GM19455 (cell line): ENCODE results near the gene CLHC1.
"Not testable (repeated sequence)": the region's sequence is repeated elsewhere in the genome, so short reads cannot be mapped to it uniquely, and the experiment has no call there.

Source experiments
- ATAC-seq: cut with Tn5 transposase; IDR thresholded peaks from one replicate; pipeline ENCODE4 v1.9.1; 2021; ENCODE audit not compliant: unreplicated experiment

The CLHC1 gene

DNA sequence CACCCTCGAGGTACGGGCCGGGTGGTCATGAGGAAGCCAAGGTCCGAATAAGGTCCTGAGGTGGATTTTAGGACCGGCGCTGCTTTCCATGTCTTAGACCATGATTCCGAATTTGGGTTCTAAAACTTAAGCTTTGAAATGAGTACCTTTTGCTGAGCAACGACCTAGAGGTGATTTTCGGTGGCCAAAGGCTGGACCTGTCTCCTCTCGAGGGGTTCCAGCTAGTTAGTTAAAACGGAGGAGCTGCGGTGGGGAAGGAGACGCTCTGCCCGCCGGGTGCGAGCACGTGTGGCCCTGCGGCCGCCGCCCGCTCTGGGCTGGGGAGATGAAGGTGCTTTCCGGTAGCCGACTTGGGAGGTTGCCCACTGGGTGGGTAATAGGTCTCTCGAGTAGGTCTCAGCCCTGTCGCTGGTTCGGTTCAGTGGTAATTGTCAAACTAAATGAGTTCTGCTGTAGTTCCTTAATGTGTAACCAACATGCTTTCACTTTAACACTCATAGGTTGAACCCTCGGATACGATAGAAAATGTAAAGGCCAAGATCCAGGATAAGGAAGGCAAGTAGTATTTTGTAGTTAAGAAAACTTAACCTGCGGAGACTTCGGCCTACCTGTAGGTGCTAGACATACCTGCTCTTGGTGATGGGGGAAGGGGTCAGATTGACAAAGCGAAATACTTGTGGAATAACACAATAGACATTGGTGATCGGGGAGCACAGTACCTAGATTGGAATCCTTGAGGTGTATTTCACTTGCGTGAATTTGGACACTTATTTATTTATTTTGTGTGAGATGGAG, 967 bp upstream of the CLHC1 start:
- ATAC-seq, result peak; percentile 24

DNA sequence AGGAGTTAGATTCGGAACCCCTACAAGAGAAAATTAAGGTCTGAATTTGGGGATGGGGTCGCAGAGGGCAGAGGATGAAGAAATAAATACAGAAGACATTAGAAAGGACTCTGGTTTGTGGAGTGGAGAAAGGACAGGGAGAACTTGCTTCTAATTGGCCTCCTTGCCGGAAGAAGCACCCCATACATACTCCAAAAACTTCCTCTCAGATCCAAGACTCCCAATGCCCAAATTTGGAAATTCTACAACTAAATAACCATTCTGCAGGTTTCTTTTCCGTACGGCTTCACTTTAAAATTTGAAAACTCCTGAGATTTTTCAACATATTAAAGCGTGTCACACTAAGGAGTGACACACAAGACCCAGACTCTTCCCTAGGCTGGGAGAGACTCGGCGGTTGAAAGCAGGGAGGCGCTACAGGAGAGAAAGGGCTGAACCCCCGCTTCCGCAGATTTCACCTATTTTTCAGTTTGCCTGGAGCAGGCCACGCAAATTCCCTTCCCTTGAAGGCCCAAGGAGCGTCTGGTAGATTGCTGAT, 478 bp downstream of the CLHC1 start:
- ATAC-seq, result no peak

DNA sequence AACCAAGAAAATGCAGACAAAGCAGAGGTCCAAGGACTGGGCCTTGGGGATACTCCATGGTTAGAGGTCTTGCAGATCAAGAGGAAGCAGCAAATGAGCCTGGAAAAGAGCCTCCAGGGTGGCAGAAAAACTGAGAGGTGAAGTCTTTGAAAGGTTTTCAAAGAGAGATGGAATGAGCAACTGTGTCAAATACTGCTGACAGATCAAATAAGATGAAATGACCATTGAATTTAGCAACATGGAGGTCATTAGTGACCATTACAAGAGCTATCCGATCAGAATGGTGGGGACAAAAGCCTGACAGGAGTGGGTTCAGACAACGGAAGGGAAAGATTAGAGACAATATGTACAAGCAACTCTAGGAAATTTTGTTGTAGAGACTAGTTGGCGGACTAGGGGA, 1.5 kb downstream of the CLHC1 start:
- no peak for ATAC-seq

DNA sequence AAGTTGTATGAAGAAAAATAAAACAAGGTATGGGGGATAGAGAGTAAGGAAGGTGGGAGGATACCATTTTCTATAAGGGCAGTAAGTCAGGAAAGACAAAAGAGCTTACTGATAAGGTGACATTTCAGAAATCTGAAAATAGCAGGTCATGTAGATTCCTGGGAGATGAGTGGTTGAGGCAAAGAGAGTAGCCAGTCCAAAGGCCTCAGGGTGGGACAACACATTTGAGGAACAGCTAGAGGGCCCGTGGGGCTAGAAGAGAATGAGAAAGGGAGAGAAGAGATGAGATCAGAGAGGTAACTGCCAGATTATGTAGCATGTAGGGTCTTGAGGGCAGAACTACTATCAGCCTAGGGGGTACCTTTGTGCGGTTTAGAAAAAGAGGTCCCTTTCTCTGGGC, 2.9 kb downstream of the CLHC1 start:
- no peak for ATAC-seq

DNA sequence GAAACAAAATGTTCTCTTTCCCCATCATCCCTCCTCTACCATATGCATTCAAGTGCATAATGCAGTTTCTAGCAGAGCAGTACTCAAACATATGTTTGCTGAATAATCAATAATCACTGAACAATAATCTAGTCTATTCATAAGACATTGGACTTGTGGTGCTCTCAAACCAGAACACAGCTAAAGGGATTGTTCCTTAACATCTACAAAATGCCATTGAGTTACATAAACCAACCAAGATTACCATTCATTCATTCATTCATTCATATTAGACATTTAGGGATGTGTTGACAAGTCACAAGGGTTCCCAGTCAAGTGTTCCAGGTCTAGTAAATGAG, 3.9 kb downstream of the CLHC1 start:
- no peak for ATAC-seq

DNA sequence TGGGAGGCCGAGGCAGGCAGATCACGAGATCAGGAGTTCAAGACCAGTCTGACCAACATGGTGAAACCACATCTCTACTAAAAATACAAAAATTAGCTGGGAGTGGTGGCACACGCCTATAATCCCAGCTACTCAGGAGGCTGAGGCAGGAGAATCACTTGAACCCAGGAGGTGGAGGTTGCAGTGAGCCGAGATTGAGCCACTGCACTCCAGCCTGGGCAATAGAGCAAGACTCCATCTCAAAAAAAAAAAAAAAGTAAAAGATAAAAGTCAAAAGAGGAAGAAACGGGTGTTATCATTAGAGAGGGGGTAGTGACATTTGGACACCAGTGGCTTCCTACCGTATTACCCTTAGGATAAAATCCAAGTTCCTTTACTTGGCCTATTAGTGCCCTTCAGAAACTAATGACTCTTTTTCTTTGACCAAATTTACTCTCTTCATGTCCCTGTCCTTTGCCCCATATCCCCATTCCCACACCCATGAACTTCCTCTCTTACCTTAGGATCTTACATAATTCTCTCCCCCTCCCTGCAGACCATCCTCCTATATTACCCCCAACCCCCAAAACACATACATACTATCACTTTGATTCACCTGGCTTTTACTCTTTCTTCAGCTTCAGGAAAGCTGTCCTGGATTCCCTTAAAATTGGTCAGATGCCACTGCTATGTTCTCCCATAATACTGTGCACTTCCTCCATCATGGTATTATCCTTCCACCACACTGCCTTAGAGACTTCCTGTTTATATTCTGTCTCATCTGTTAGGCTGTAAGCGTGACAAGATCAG, 4.5 kb downstream of the CLHC1 start:
- ATAC-seq, result not testable (repeated sequence)

DNA sequence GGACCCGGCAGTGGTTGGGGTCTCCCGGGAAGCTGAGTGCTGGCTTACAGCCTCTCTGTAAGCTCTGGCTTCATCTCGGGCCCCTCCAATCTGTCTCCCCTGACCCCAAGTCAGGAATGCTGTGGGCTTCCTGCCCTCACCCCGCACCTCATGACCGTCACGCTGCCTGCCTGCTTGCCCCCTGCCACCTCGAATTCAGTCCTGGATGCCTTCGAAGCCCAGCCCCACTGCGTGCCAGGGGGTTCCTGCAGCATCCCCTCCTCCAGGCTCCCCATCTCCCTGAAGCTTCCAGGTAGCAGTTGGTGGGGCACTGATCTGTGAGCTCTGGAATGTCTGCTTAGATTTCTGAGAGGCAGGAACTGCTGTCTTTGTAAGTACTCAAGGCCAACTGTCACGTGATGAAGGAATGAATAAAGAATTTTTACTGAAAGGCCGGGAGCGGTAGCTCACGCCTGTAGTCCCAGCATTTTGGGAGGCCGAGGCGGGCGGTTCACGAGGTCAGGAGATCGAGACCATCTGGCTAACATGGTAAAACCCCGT, 6.5 kb downstream of the CLHC1 start:
- ATAC-seq, result no peak

DNA sequence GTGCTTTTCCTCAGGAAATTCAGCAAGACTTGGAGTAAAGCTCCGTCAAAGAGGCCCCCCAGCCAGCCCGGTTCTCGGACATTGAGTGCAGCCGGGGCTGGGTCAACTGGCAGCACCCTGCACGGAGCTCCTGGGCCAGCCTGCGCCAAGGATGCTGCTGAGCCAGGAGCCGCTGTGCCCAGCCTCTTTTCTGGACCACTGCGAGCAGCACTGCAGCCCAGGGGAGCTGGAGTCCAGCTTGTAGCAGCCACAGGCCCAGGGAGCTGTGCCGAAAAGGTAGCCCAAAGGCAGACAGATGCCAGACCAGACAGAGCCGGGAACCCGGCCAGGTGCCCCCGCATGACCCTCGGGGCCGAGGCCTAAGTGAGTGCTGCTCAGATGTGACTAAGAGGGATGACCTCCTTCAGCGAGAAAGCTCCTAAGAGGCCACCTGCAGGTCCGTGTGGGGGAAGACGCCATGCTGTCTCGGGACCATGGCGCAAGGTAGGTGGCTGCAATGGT, 7.3 kb downstream of the CLHC1 start:
- ATAC-seq, result no peak

DNA sequence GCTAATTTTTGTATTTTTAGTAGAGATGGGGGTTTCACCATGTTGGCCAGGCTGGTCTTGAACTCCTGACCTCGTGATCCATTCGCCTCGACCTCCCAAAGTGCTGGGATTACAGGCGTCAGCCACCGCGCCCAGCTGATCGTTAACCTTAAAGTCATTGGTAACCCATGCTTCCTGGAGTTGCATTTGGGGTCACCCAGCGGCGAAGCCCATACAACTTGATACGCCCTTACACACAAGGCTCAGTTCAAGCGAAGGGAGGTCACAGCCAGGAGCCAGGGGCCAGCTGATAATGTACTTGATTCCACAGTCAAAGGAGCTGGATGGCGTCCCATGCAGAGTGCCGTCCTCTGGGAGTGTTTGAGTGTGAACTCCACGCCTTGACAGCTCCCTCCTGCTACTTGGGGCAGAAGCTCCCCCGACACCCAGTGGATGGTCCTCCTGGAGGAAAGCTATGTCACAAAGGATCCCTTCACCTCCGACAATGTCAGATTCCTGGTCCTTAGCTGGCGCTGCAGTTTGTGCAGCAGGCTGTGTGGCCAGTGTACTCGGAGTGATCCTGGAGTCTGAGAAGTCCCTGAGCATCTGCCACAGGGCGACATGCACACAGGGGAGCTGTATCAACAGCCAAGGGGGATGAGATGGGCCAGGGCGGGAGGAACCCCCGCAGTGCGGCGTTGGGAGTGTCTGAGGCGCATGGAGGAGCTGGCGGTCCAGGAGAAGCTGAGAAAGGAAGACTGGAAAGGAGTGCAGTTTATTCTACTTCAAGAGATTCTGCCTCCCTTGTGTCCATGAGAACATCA, 7.9 kb downstream of the CLHC1 start:
- no peak for ATAC-seq

DNA sequence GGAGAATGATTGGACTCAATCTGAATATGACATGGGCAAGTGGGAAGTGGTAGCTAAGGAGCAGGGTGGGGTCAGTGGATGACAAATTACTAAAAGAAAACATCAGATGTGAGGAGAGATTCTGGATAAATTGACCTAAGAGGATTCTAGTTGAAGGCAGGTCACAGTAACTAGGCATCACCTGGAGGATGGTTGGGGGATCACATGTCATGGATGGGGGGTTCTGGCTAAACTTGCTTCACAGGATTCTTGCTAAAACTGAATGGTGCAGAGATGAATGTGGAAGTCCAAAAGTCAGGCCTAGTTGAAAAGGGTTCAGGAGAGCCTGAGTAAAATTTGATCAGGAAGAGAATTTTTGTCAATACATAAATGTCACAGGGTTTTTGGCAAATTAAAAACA, 18.3 kb downstream of the CLHC1 start:
- no peak for ATAC-seq

DNA sequence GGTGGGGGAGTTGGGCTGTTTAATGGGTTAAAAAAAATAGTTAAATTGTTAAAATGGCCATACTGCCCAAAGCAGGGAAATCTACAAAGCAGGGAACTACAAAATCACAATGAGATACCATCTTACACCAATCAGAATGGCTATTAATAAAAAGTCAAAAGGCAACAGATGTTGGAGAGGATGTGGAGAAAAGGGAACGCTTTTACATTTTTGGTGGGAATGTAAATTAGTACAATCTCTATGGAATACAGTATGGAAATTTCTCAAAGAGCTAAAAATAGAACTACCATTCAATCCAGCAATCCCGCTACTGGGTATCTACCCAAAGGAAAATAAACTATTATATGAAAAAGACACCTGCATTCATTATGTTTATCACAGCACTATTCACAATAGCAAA, 27.1 kb downstream of the CLHC1 start:
- ATAC-seq, result no peak

DNA sequence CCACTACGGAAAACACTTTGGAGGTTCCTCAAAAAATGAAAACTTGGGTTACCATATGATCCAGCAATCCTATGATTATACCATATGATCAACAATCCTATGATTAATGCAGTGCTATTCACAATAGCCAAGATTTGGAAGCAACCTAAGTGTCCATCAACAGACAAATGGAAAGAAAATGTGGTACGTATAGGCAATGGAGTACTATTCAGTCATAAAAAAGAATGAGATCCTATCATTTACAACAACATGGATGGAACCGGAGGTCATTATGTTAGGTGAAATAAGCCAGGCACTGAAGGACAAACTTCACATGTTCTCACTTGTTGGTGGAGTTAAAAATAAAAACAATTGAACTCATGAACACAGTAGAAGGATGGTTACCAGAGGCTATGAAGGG, 27.6 kb downstream of the CLHC1 start:
- ATAC-seq, result no peak

DNA sequence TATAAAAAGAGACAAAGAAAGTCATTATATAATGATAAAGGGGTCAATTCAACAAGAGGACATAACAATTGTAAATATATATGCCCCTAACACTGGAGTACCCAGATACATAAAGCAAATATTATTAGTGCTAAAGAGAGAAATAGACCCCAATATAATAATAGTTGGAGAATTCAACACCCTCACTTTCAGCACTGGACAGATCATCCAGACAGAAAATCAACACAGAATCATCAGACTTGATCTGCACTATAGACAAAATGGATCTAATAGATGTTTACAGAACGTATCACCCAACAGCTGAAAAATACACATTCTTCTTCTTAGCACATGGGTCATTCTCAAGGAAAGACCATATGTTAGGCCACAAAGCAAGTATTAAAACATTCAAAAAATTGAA, 31.7 kb downstream of the CLHC1 start:
- ATAC-seq, result no peak

DNA sequence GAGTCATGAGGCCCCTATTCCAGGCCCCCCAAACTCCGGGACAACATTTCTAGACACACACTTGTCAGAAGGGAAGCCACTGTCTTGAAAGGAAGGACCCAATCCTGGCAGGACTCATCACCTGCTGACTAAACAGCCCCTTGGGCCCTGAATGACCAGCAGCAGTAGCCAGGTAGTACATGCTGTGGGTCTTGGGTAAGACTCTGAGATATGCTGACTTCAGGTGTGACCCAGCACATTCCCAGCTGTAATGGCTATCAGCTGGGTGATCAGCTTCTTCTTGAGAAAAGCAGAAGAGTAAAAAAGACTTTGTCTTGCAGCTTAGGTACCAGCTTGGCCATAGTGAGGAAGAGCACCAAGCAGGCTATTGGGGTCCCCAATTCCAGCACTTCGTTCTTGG, 35.6 kb downstream of the CLHC1 start:
- ATAC-seq, result no peak

DNA sequence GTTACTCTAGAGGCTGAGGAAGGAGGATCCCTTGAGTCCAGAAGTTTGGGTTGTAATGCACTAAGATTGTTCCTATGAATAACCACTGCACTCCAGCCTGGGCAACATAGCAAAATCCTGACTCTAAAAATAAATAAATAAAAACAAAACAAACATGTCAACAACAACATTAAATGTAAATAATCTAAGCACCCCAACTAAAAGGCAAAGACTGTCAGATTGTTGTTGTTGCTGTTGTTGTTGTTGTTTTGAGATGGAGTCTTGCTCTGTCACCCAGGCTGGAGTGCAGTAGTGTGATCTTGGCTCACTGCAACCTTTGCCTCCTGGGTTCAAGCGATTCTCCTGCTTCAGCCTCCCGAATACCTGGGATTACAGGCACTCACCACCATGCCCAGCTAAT, 40.2 kb downstream of the CLHC1 start:
- ATAC-seq, result not testable (repeated sequence)

DNA sequence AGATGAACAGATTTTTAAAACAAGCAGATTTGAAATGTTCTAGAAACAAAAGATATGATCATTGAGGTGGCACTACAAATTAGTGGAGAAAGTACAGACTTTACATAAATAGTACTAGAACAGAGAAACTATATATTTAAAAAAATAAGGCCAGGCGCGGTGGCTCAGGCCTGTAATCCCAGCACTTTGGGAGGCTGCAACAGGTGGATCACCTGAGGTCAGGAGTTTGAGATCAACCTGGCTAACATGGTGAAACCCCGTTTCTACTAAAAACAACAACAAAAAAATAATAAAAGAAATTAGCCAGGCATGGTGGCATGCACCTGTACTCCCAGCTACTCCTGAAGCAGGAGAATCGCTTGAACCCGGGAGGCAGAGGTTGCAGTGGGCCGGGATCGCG, 45.3 kb downstream of the CLHC1 start:
- ATAC-seq, result not testable (repeated sequence)

DNA sequence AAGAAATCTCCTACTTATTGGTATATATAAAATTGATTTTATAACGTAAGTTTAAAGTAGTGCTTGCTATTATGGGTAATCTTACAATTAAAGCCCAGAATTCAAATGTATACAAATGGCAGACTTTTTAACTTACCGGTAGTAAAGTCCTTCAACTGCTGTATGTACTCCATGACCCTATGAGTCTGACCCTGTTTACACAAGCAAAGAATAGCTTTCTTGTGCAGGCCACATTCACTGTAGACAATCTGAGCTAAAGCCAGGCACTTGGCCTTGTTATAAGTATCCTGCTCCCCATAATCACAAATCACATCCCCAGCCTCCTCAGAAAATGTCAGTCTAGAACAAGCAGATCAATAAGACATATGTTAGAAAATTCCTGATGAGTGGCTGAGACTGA, 51.7 kb downstream of the CLHC1 start:
- no peak for ATAC-seq

DNA sequence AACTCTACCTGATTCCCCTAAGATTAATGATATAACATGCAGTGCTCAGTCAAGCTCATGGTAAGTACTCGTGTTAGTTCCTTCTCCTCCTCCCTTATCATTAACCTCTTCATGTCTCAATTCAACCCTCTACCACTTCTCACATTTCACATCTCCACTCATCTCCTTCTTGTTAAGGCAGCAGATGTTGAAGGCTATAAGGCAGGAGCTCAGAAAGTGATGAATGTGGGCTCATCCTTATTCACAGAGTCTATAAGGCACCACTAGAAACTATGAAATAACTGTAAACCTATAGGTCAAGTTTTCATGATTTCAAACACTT, 56.0 kb downstream of the CLHC1 start:
- no peak for ATAC-seq

DNA sequence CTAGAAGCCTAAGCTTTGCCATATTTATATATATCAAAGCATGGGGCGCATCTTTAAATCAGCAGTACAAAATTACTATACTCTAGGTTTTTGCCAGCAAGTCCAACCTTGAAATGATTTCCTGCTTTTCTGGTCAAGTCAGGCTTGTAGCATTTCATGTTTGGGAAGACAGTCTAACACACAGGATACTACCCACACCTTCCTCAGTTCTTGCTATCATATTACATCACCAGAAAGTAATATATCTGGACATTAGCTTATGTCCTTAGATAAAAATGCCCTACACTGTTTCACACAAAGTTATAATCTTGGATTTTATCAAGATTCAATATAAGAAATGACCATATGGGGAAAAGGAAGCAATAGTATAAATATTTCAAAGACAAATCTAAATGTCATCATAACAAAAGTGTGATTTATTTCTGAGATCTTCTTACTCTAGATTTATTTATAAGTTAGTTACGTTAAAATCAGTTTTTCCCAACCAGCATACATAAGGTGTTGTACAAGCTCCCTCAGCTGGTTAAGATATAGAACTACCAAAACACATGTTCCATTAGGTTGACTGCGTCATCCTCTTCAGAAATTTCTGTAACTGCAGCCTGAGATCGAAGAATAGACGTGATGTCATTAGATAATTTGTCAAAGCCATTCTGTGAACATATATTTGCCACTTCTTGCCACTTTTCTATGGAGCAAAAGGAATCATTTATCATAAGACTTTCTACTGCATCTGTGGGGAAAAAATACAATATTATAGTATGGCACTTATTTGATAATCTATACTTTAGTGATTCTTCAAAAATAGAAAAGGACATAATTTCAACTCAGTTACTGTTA, 56.6 kb downstream of the CLHC1 start:
- ATAC-seq, result no peak

DNA sequence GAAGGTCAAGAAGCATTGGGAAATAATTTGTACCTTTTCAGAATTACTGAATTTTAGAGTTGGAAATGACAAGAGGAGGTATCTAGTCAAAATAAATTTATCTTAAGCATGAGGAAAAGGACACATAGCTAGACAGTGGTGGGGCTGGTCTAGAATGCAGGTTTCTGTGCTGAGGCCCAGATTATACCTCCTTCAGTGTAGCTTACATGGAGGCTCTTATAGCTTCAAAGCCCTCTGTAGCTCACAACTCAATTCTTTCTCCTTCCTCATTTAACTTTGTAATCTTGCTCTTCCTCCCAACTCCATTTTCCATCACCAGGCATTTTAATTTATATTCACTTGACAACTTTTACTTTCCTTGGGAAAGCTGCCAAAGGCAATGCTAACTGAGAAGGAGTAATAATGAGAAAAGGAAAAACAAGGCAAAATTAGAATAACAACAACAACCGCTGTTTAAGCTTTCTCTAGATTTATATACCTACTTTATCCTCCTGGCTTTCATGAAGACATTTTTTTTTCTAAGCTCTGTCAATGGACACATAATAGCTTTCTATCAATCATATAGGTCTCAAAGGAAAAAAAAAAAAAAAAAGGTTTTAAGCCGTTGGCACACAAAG, 58.5 kb downstream of the CLHC1 start:
- ATAC-seq, result no peak
